ENCODE results near the gene CLK2. TPM values are rescaled to one million over a fixed set of nuclear protein-coding genes. Genes with fewer than 3 reads are reported as not detected.

Gene CLK2
- total and polyA plus RNA-seq, 9 of the 15 experiments (the other 6 are each of a cell fraction or from before 2014, with no cell fraction given): 13.5 to 81.4 (median 39.6) TPM

GRCh38 chr1:155301342-155301841 is 28.1 kb upstream of the CLK2 start, which contains the start of gene PKLR:
Gene PKLR (minus strand): TSS chr1:155301438. CDS start chr1:155301395, 43 bp downstream.
- Histone ChIP-seq H3K9me3 (replicated peaks; ENCODE audit: control insufficient read depth, insufficient read depth, low read depth, low read length) (no peaks in the 10 kb centered on the region), H3K36me3 (ENCODE audit: control insufficient read depth, insufficient read depth, low read length) (peaks cover 8% of the 10 kb centered on the region), H2AFZ (ENCODE audit: low read depth, low read length) (peak within 1 kb of the TSS; percentile 80), H3K4me1 (replicated peaks in 1 of 2; ENCODE audit: control insufficient read depth in 2 of 2, insufficient read depth in 2 of 2, low read length in 2 of 2) (peaks cover 18 to 38% of the 10 kb centered on the region in 2 experiments; a peak in 4 of 5 replicates), H3K9ac (ENCODE audit: insufficient read depth in 1 of 2, low read depth in 2 of 2, low read length in 2 of 2) (peak within 1 kb of the TSS; percentile 80 to 94), H3K4me2 (ENCODE audit: insufficient read depth, low read length) (peak within 1 kb of the TSS; percentile 92), H4K20me1 (replicated peaks; ENCODE audit: control insufficient read depth, insufficient read depth, low read length) (no peaks in the 10 kb centered on the region), H3K9me1 (ENCODE audit: control insufficient read depth, insufficient read depth, low read length) (no peaks in the 10 kb centered on the region), H3K27me3 (ENCODE audit: control insufficient read depth in 2 of 2, insufficient read depth in 2 of 2, low read length in 2 of 2) (no peaks in the 10 kb centered on the region), H3K4me3 (peak within 1 kb of the TSS; percentile 43), H3K27ac (ENCODE audit: extremely low read depth, low read depth, low read length) (peak within 1 kb of the TSS; percentile 78), H3K79me2 (ENCODE audit: control insufficient read depth, insufficient read depth, low read length) (peaks cover 39% of the 10 kb centered on the region)
- FAIRE-seq (peak; percentile 94), ATAC-seq (peak; percentile 75), DNase-seq (ENCODE audit: extremely low read depth in 1 of 4, low spot score in 3 of 4) (peak; percentile 76 to 82 (median 78))
- POLR2A ChIA-PET: interaction anchor here (0.7 to 1.5 kb wide), 4 partner anchors 8 to 17 kb away, joined by 3 to 7 read pairs (median 4); no protein-coding TSS in a partner anchor
- in situ Hi-C loops (cut with MboI): loop anchor here (25.0 kb wide), 1 partner anchor 1436 kb away; the partner anchor contains the start of genes ISG20L2, METTL25B and MRPL24
- intact Hi-C loops (cut with micrococcal nuclease): loop anchor here (2.0 kb wide), 1 partner anchor 25 kb away; the partner anchor contains the start of gene HCN3
- CTCF ChIA-PET (ENCODE audit: low intra/inter-chr PET ratio): no interaction called here
- 0% methylated on average over 5 of the region's 5 CpGs for WGBS (ENCODE audit: insufficient coverage, low coverage, missing lambda C conversion rate)
- BruUV-seq (replicated peaks): no TSS peak
- no peak for TF ChIP-seq CC2D1A (IDR thresholded peaks at IDR 0.05)
- TF ChIP-seq KLF10 (CRISPR knock-in tag; IDR thresholded peaks at IDR 0.05): no peak
- TF ChIP-seq ZFP36 (IDR thresholded peaks at IDR 0.05; ENCODE audit: low read depth, low read length, partially characterized antibody): no peak
- no peak for TF ChIP-seq RAD51 (IDR thresholded peaks at IDR 0.05; ENCODE audit: borderline replicate concordance, low read depth)
- TF ChIP-seq SREBF2 (CRISPR knock-in tag; IDR thresholded peaks at IDR 0.05): no peak
- TF ChIP-seq ZNF445 (CRISPR knock-in tag; IDR thresholded peaks at IDR 0.05; ENCODE audit: low read depth): no peak
- 0 out of 2 replicates have a peak, but pooled peaks have one; percentile 35 for TF ChIP-seq SP1 (CRISPR knock-in tag; IDR thresholded peaks at IDR 0.05)
- TF ChIP-seq PYGO2 (tag; IDR thresholded peaks at IDR 0.05): no peak
- TF ChIP-seq TOE1 (IDR thresholded peaks at IDR 0.05; ENCODE audit: borderline replicate concordance): 0 out of 2 replicates have a peak, but pooled peaks have one; percentile 27
- TF ChIP-seq TOE1 (CRISPR knock-in tag; IDR thresholded peaks at IDR 0.05; ENCODE audit: borderline replicate concordance, low read depth): no peak
- TF ChIP-seq, protein P1, sequence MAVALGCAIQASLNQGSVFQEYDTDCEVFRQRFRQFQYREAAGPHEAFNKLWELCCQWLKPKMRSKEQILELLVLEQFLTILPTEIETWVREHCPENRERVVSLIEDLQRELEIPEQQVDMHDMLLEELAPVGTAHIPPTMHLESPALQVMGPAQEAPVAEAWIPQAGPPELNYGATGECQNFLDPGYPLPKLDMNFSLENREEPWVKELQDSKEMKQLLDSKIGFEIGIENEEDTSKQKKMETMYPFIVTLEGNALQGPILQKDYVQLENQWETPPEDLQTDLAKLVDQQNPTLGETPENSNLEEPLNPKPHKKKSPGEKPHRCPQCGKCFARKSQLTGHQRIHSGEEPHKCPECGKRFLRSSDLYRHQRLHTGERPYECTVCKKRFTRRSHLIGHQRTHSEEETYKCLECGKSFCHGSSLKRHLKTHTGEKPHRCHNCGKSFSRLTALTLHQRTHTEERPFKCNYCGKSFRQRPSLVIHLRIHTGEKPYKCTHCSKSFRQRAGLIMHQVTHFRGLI (CRISPR knock-in tag; IDR thresholded peaks at IDR 0.05): no peak
- TF ChIP-seq TBP (optimal IDR thresholded peaks at IDR 0.05; ENCODE audit: low read depth, low read length): peak; percentile 74
- peak; percentile 39 for TF ChIP-seq BRD9 (IDR thresholded peaks at IDR 0.05; ENCODE audit: low read depth, partially characterized antibody)
- peak; percentile 46 for TF ChIP-seq TAF9B (IDR thresholded peaks at IDR 0.05; ENCODE audit: partially characterized antibody)
